Measurements from ENCODE around the gene KRTAP4-3. TPM values are rescaled to one million over a fixed set of nuclear protein-coding genes. Genes with fewer than 3 reads are reported as not detected.

The KRTAP4-3 gene
- total RNA-seq (not detected), polyA plus RNA-seq (not detected)

- Mint-ChIP-seq H3K36me3 (no peaks in the 10 kb centered on the region), H3K4me3 (no peak within 1 kb of the TSS), H3K27ac (peak within 1 kb of the TSS in 1 of 3 donors; percentile 6), H3K27me3 (peaks cover 13% of the 10 kb centered on the region), H3K9me3 (peaks cover 0 to 1% (median 0%) of the 10 kb centered on the region in 7 donors), H3K4me1 (no peaks in the 10 kb centered on the region)
- H3K27me3 ChIP-seq (ENCODE audit: control insufficient read depth, insufficient read depth, low read length): peaks cover 7% of the 10 kb centered on the region
- no peaks in the 10 kb centered on the region for H3K4me1 ChIP-seq (ENCODE audit: control insufficient read depth, insufficient read depth, low read length, poor library complexity, severe bottlenecking)
- H3K9me3 ChIP-seq (ENCODE audit: control insufficient read depth in 2 of 2, low read length in 2 of 2): no peaks in the 10 kb centered on the region
- DNase-seq (no peak), ATAC-seq (ENCODE audit: low read depth in 2 of 2) (no peak)
- no peaks in the 10 kb centered on the region for H3K36me3 ChIP-seq (ENCODE audit: control insufficient read depth, insufficient read depth, low read length)
- no peak within 1 kb of the TSS for H3K27ac ChIP-seq (ENCODE audit: insufficient read depth, low read length, poor library complexity, severe bottlenecking)
- H3K4me3 ChIP-seq (ENCODE audit: low read depth, low read length): no peak within 1 kb of the TSS
These were observed at the start of gene KRTAP4-3 for GRCh38 chr17:41168121-41168520. Gene KRTAP4-3, minus strand, starts transcription at chr17:41168221. Its CDS starts 49 bp downstream, at chr17:41168172.

GRCh38 chr17:41215681-41216080 is 47.7 kb upstream of the KRTAP4-3 start:
- H3K36me3 ChIP-seq (ENCODE audit: control insufficient read depth, insufficient read depth, low read length): no peaks in the 10 kb centered on the region
- Mint-ChIP-seq H3K9me3 (peaks cover 0 to 10% (median 2%) of the 10 kb centered on the region in 7 donors), H3K4me3 (no peak overlapping the region), H3K36me3 (no peaks in the 10 kb centered on the region), H3K27ac (no peak overlapping the region), H3K4me1 (peaks cover 0 to 2% (median under 1%) of the 10 kb centered on the region in 4 donors), H3K27me3 (peaks cover 23% of the 10 kb centered on the region)
- H3K27ac ChIP-seq (ENCODE audit: insufficient read depth, low read length, poor library complexity, severe bottlenecking): no peak overlapping the region
- DNase-seq (no peak), ATAC-seq (ENCODE audit: low read depth in 2 of 2) (no peak)
- H3K4me3 ChIP-seq (ENCODE audit: low read depth, low read length): no peak overlapping the region
- H3K27me3 ChIP-seq (ENCODE audit: control insufficient read depth, insufficient read depth, low read length): peaks cover 10% of the 10 kb centered on the region
- H3K4me1 ChIP-seq (ENCODE audit: control insufficient read depth, insufficient read depth, low read length, poor library complexity, severe bottlenecking): no peaks in the 10 kb centered on the region
- H3K9me3 ChIP-seq (ENCODE audit: control insufficient read depth in 2 of 2, low read length in 2 of 2): no peaks in the 10 kb centered on the region

- ATAC-seq (ENCODE audit: low read depth in 2 of 2) (no peak), DNase-seq (no peak)
- peaks cover 39% of the 10 kb centered on the region for H3K27me3 Mint-ChIP-seq
- H3K36me3 ChIP-seq (ENCODE audit: control insufficient read depth, insufficient read depth, low read length): no peaks in the 10 kb centered on the region
- peaks cover 0 to 2% (median under 1%) of the 10 kb centered on the region in 4 donors for H3K4me1 Mint-ChIP-seq
- H3K4me1 ChIP-seq (ENCODE audit: control insufficient read depth, insufficient read depth, low read length, poor library complexity, severe bottlenecking): no peaks in the 10 kb centered on the region
- no peaks in the 10 kb centered on the region for H3K9me3 ChIP-seq (ENCODE audit: control insufficient read depth in 2 of 2, low read length in 2 of 2)
- H3K27ac Mint-ChIP-seq: peak overlapping the region in 1 of 3 donors; percentile 63
- H3K27ac ChIP-seq (ENCODE audit: insufficient read depth, low read length, poor library complexity, severe bottlenecking): no peak overlapping the region
- H3K4me3 Mint-ChIP-seq: no peak overlapping the region
- no peak overlapping the region for H3K4me3 ChIP-seq (ENCODE audit: low read depth, low read length)
- peaks cover 15% of the 10 kb centered on the region for H3K27me3 ChIP-seq (ENCODE audit: control insufficient read depth, insufficient read depth, low read length)
- peaks cover 0 to 8% (median 0%) of the 10 kb centered on the region in 7 donors for H3K9me3 Mint-ChIP-seq
- no peaks in the 10 kb centered on the region for H3K36me3 Mint-ChIP-seq
These were observed 44.6 kb upstream of the KRTAP4-3 start for GRCh38 chr17:41212524-41213169.

- Mint-ChIP-seq H3K27me3 (peaks cover 36% of the 10 kb centered on the region), H3K4me1 (peaks cover 0 to 2% (median under 1%) of the 10 kb centered on the region in 4 donors), H3K9me3 (peaks cover 0 to 7% (median 0%) of the 10 kb centered on the region in 7 donors), H3K4me3 (no peak overlapping the region), H3K27ac (peak overlapping the region in 1 of 3 donors; percentile 52), H3K36me3 (no peaks in the 10 kb centered on the region)
- no peaks in the 10 kb centered on the region for H3K9me3 ChIP-seq (ENCODE audit: control insufficient read depth in 2 of 2, low read length in 2 of 2)
- H3K4me1 ChIP-seq (ENCODE audit: control insufficient read depth, insufficient read depth, low read length, poor library complexity, severe bottlenecking): no peaks in the 10 kb centered on the region
- no peak for ATAC-seq (ENCODE audit: low read depth in 2 of 2)
- H3K4me3 ChIP-seq (ENCODE audit: low read depth, low read length): no peak overlapping the region
- peaks cover 17% of the 10 kb centered on the region for H3K27me3 ChIP-seq (ENCODE audit: control insufficient read depth, insufficient read depth, low read length)
- no peak overlapping the region for H3K27ac ChIP-seq (ENCODE audit: insufficient read depth, low read length, poor library complexity, severe bottlenecking)
- no peaks in the 10 kb centered on the region for H3K36me3 ChIP-seq (ENCODE audit: control insufficient read depth, insufficient read depth, low read length)
- DNase-seq: no peak
These were observed 43.9 kb upstream of the KRTAP4-3 start for GRCh38 chr17:41211845-41212466.

- H3K36me3 Mint-ChIP-seq: no peaks in the 10 kb centered on the region
These were observed 31.5 kb upstream of the KRTAP4-3 start for GRCh38 chr17:41199421-41200078.

GRCh38 chr17:41196068-41196467 is 28.0 kb upstream of the KRTAP4-3 start:
- H3K36me3 Mint-ChIP-seq: no peaks in the 10 kb centered on the region
- no peak overlapping the region for H3K27ac Mint-ChIP-seq
- peaks cover 11% of the 10 kb centered on the region for H3K27me3 Mint-ChIP-seq
- ATAC-seq (ENCODE audit: low read depth in 2 of 2) (no peak), DNase-seq (no peak)
- H3K4me3 Mint-ChIP-seq: no peak overlapping the region
- H3K4me1 Mint-ChIP-seq: no peaks in the 10 kb centered on the region
- peaks cover 5% of the 10 kb centered on the region for H3K27me3 ChIP-seq (ENCODE audit: control insufficient read depth, insufficient read depth, low read length)
- H3K4me1 ChIP-seq (ENCODE audit: control insufficient read depth, insufficient read depth, low read length, poor library complexity, severe bottlenecking): no peaks in the 10 kb centered on the region
- no peak overlapping the region for H3K4me3 ChIP-seq (ENCODE audit: low read depth, low read length)
- no peak overlapping the region for H3K27ac ChIP-seq (ENCODE audit: insufficient read depth, low read length, poor library complexity, severe bottlenecking)
- H3K9me3 Mint-ChIP-seq: peaks cover 0 to 8% (median 0%) of the 10 kb centered on the region in 7 donors
- no peaks in the 10 kb centered on the region for H3K9me3 ChIP-seq (ENCODE audit: control insufficient read depth in 2 of 2, low read length in 2 of 2)
- no peaks in the 10 kb centered on the region for H3K36me3 ChIP-seq (ENCODE audit: control insufficient read depth, insufficient read depth, low read length)

More at GRCh38 chr17:41199421-41200078, 31.5 kb upstream of the KRTAP4-3 start:
- H3K4me1 Mint-ChIP-seq: no peaks in the 10 kb centered on the region
- ATAC-seq (ENCODE audit: low read depth in 2 of 2) (no peak), DNase-seq (no peak)
- no peaks in the 10 kb centered on the region for H3K27me3 ChIP-seq (ENCODE audit: control insufficient read depth, insufficient read depth, low read length)
- H3K27ac ChIP-seq (ENCODE audit: insufficient read depth, low read length, poor library complexity, severe bottlenecking): no peak overlapping the region
- no peaks in the 10 kb centered on the region for H3K4me1 ChIP-seq (ENCODE audit: control insufficient read depth, insufficient read depth, low read length, poor library complexity, severe bottlenecking)
- H3K9me3 Mint-ChIP-seq: peaks cover 0 to 4% (median 0%) of the 10 kb centered on the region in 7 donors
- H3K36me3 ChIP-seq (ENCODE audit: control insufficient read depth, insufficient read depth, low read length): no peaks in the 10 kb centered on the region
- H3K27ac Mint-ChIP-seq: no peak overlapping the region
- no peaks in the 10 kb centered on the region for H3K27me3 Mint-ChIP-seq
- no peak overlapping the region for H3K4me3 ChIP-seq (ENCODE audit: low read depth, low read length)
- no peak overlapping the region for H3K4me3 Mint-ChIP-seq
- H3K9me3 ChIP-seq (ENCODE audit: control insufficient read depth in 2 of 2, low read length in 2 of 2): no peaks in the 10 kb centered on the region

GRCh38 chr17:41190328-41190727 is 22.3 kb upstream of the KRTAP4-3 start:
- ATAC-seq (ENCODE audit: low read depth in 2 of 2) (no peak), DNase-seq (no peak)
- H3K36me3 ChIP-seq (ENCODE audit: control insufficient read depth, insufficient read depth, low read length): no peaks in the 10 kb centered on the region
- H3K36me3 Mint-ChIP-seq: no peaks in the 10 kb centered on the region
- H3K4me3 ChIP-seq (ENCODE audit: low read depth, low read length): no peak overlapping the region
- H3K9me3 Mint-ChIP-seq: peaks cover 0 to 3% (median 0%) of the 10 kb centered on the region in 7 donors
- no peaks in the 10 kb centered on the region for H3K9me3 ChIP-seq (ENCODE audit: control insufficient read depth in 2 of 2, low read length in 2 of 2)
- peaks cover 15% of the 10 kb centered on the region for H3K27me3 ChIP-seq (ENCODE audit: control insufficient read depth, insufficient read depth, low read length)
- H3K4me1 ChIP-seq (ENCODE audit: control insufficient read depth, insufficient read depth, low read length, poor library complexity, severe bottlenecking): no peaks in the 10 kb centered on the region
- peaks cover 24% of the 10 kb centered on the region for H3K27me3 Mint-ChIP-seq
- H3K27ac Mint-ChIP-seq: no peak overlapping the region
- no peak overlapping the region for H3K27ac ChIP-seq (ENCODE audit: insufficient read depth, low read length, poor library complexity, severe bottlenecking)
- no peak overlapping the region for H3K4me3 Mint-ChIP-seq
- no peaks in the 10 kb centered on the region for H3K4me1 Mint-ChIP-seq

Data from CD4-positive, CD25-positive, alpha-beta regulatory T cell (primary cell).